Glomerular endothelial cell (primary cell): Measurements from ENCODE around the gene SLC35A4. TPM values are rescaled to one million over a fixed set of nuclear protein-coding genes. Genes with fewer than 3 reads are reported as not detected.

Experiments used
- DNase-seq: peaks from one replicate; pipeline ENCODE4 v3.0.0-alpha.2; 2011; ENCODE audit warnings: low read depth, low spot score; ENCODE audit errors: extremely low read depth
- total RNA-seq: library from RNA; depleted of rRNA; stranded (reverse); fragments of >200 nt; gene quantifications from 2 replicates; pipeline ENCODE4 v1.2.3, GENCODE V29; 2015

SLC35A4 gene
- total RNA-seq, result 42.1 and 47.1 TPM in 2 replicates

GRCh38 chr5:140564196-140565023 is at the start of gene SLC35A4, which contains the start of gene APBB3:
Gene SLC35A4 (plus strand): TSS chr5:140564828. CDS start chr5:140567170, 2,342 bp downstream.
Gene APBB3 (minus strand): TSS chr5:140564598. CDS start chr5:140564245, 353 bp downstream.
- peak; percentile 82 for DNase-seq

GRCh38 chr5:140524003-140524402 is 40.6 kb upstream of the SLC35A4 start:
- DNase-seq, result no peak

GRCh38 chr5:140540227-140540626 is 24.4 kb upstream of the SLC35A4 start:
- no peak for DNase-seq

- DNase-seq, result no peak
Measured at GRCh38 chr5:140542972-140543371, 21.7 kb upstream of the SLC35A4 start.

- no peak for DNase-seq
Measured at GRCh38 chr5:140544986-140545385, 19.6 kb upstream of the SLC35A4 start.

GRCh38 chr5:140545606-140546005 is 19.0 kb upstream of the SLC35A4 start:
- DNase-seq, result no peak

- no peak for DNase-seq
Measured at GRCh38 chr5:140546851-140547507, 17.6 kb upstream of the SLC35A4 start.

GRCh38 chr5:140547508-140548299 is 16.9 kb upstream of the SLC35A4 start, which contains the start of gene EIF4EBP3:
Gene EIF4EBP3 (plus strand): TSS chr5:140547662. CDS start chr5:140547738, 76 bp downstream.
- DNase-seq, result peak; percentile 77

- DNase-seq, result no peak
Measured at GRCh38 chr5:140548300-140548688, 16.3 kb upstream of the SLC35A4 start.

- no peak for DNase-seq
Measured at GRCh38 chr5:140548791-140549190, 15.8 kb upstream of the SLC35A4 start.

GRCh38 chr5:140549237-140550144 is 15.1 kb upstream of the SLC35A4 start:
- no peak for DNase-seq

GRCh38 chr5:140550147-140551079 is 14.2 kb upstream of the SLC35A4 start:
- DNase-seq, result no peak

GRCh38 chr5:140551872-140552271 is 12.8 kb upstream of the SLC35A4 start:
- DNase-seq, result no peak

- no peak for DNase-seq
Measured at GRCh38 chr5:140553657-140554056, 11.0 kb upstream of the SLC35A4 start.

GRCh38 chr5:140554454-140554853 is 10.2 kb upstream of the SLC35A4 start:
- DNase-seq, result no peak

GRCh38 chr5:140555747-140556312 is 8.8 kb upstream of the SLC35A4 start:
- DNase-seq, result no peak

- no peak for DNase-seq
Measured at GRCh38 chr5:140556438-140556837, 8.2 kb upstream of the SLC35A4 start.

- DNase-seq, result no peak
Measured at GRCh38 chr5:140557136-140557805, 7.4 kb upstream of the SLC35A4 start, which contains the start of gene SRA1. Gene SRA1 (minus strand): TSS chr5:140557473. CDS start chr5:140557452, 21 bp downstream.
